Measurements from ENCODE around the gene ASAH2.

DNA sequence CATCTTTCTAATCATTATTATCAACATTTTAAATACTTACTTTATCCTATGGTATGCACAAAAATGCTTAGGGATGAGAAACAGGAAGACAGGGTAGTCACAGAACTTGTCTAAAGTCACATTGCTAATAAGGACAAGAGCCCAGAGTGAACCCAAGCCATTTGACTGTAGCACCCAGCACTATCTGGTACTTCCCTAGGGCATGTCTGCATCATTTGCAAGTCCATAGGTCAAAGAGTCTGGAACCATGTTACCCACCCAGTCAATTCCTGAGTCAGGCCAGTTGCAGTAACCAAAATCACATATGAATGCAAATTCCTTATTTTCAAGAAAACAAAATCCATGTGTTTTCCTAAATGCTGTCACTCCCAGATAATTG is 19.1 kb downstream of the ASAH2 start:
- TF ChIP-seq, protein P1, sequence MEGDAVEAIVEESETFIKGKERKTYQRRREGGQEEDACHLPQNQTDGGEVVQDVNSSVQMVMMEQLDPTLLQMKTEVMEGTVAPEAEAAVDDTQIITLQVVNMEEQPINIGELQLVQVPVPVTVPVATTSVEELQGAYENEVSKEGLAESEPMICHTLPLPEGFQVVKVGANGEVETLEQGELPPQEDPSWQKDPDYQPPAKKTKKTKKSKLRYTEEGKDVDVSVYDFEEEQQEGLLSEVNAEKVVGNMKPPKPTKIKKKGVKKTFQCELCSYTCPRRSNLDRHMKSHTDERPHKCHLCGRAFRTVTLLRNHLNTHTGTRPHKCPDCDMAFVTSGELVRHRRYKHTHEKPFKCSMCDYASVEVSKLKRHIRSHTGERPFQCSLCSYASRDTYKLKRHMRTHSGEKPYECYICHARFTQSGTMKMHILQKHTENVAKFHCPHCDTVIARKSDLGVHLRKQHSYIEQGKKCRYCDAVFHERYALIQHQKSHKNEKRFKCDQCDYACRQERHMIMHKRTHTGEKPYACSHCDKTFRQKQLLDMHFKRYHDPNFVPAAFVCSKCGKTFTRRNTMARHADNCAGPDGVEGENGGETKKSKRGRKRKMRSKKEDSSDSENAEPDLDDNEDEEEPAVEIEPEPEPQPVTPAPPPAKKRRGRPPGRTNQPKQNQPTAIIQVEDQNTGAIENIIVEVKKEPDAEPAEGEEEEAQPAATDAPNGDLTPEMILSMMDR (IDR thresholded peaks at IDR 0.05) = no peak
- TF ChIP-seq POLR2AphosphoS5 (IDR thresholded peaks at IDR 0.05) = no peak

Data from suprapubic skin (tissue), 3 donors.